EL (cell line): ENCODE measurements around the gene ARHGEF38.

Experiments used
- DNase-seq: peaks from one replicate; pipeline ENCODE4 v3.0.0-alpha.2; 2016

The ARHGEF38 gene

GRCh38 chr4:105551965-105552746 is at the start of gene ARHGEF38:
ARHGEF38 (plus strand) TSS chr4:105552620; CDS start chr4:105552766, 146 bp downstream.
- DNase-seq, result peak; percentile 32

- DNase-seq, result no peak
Observed at GRCh38 chr4:105503484-105503883, 48.9 kb upstream of the ARHGEF38 start.

- DNase-seq, result no peak
Observed at GRCh38 chr4:105504744-105505143, 47.7 kb upstream of the ARHGEF38 start.

GRCh38 chr4:105509291-105509690 is 43.1 kb upstream of the ARHGEF38 start:
- DNase-seq, result no peak

- no peak for DNase-seq
Observed at GRCh38 chr4:105509714-105510113, 42.7 kb upstream of the ARHGEF38 start.

GRCh38 chr4:105510245-105510644 is 42.2 kb upstream of the ARHGEF38 start:
- no peak for DNase-seq

- DNase-seq, result peak; percentile 45
Observed at GRCh38 chr4:105520819-105521790, 31.3 kb upstream of the ARHGEF38 start.

GRCh38 chr4:105526656-105527055 is 25.8 kb upstream of the ARHGEF38 start:
- no peak for DNase-seq

- no peak for DNase-seq
Observed at GRCh38 chr4:105527081-105527480, 25.3 kb upstream of the ARHGEF38 start.

GRCh38 chr4:105536601-105537000 is 15.8 kb upstream of the ARHGEF38 start:
- DNase-seq, result no peak

- no peak for DNase-seq
Observed at GRCh38 chr4:105541420-105541819, 11.0 kb upstream of the ARHGEF38 start.

- no peak for DNase-seq
Observed at GRCh38 chr4:105542039-105542438, 10.4 kb upstream of the ARHGEF38 start.

- no peak for DNase-seq
Observed at GRCh38 chr4:105543346-105543745, 9.1 kb upstream of the ARHGEF38 start.

GRCh38 chr4:105543881-105544280 is 8.5 kb upstream of the ARHGEF38 start:
- DNase-seq, result no peak

- DNase-seq, result no peak
Observed at GRCh38 chr4:105544520-105545286, 7.7 kb upstream of the ARHGEF38 start.

GRCh38 chr4:105546086-105546485 is 6.3 kb upstream of the ARHGEF38 start:
- DNase-seq, result no peak

GRCh38 chr4:105547769-105548168 is 4.7 kb upstream of the ARHGEF38 start:
- DNase-seq, result no peak

GRCh38 chr4:105548483-105548882 is 3.9 kb upstream of the ARHGEF38 start:
- peak; percentile 56 for DNase-seq

GRCh38 chr4:105550641-105551040 is 1.8 kb upstream of the ARHGEF38 start:
- no peak for DNase-seq

GRCh38 chr4:105555409-105555808 is 3.0 kb downstream of the ARHGEF38 start:
- no peak for DNase-seq

- DNase-seq, result no peak
Observed at GRCh38 chr4:105556206-105556605, 3.8 kb downstream of the ARHGEF38 start.

- DNase-seq, result no peak
Observed at GRCh38 chr4:105558277-105558676, 5.9 kb downstream of the ARHGEF38 start.

GRCh38 chr4:105560421-105560848 is 8.0 kb downstream of the ARHGEF38 start:
- no peak for DNase-seq
